Lower lobe of right lung (tissue), 2 donors: Measurements from ENCODE around the gene BICD1. TPM values are rescaled to one million over a fixed set of nuclear protein-coding genes. Genes with fewer than 3 reads are reported as not detected.
"Not testable (repeated sequence)": the region's sequence is repeated elsewhere in the genome, so short reads cannot be mapped to it uniquely, and the experiment has no call there.

Experiments
- ATAC-seq, 2 donors: fragments of 200-7000 bp; cut with Tn5 transposase; one replicate each; pipeline ENCODE4 v1.9.1; 2020 to 2022; ENCODE audit warnings: mild to moderate bottlenecking in 2 of 2, moderate library complexity in 2 of 2
- DNase-seq: peaks from one replicate; pipeline ENCODE4 v3.0.0-alpha.2; 2020
- H3K27ac ChIP-seq: fragments of 200-600 bp; one replicate; pipeline ENCODE4 v1.8.0; 2022
- H3K27me3 ChIP-seq: fragments of 200-600 bp; one replicate; pipeline ENCODE4 v1.8.0; 2022; ENCODE audit warnings: low read depth
- H3K36me3 ChIP-seq: fragments of 200-600 bp; one replicate; pipeline ENCODE4 v1.8.0; 2022; ENCODE audit warnings: mild to moderate bottlenecking
- H3K4me1 ChIP-seq: fragments of 200-600 bp; one replicate; pipeline ENCODE4 v1.8.0; 2022
- H3K4me3 ChIP-seq: fragments of 200-600 bp; one replicate; pipeline ENCODE4 v1.8.0; 2022; ENCODE audit warnings: mild to moderate bottlenecking
- H3K9me3 ChIP-seq: fragments of 200-600 bp; one replicate; pipeline ENCODE4 v1.8.0; 2022
- CTCF ChIP-seq: fragments of 200-600 bp; IDR thresholded peaks from one replicate; pipeline ENCODE4 v1.8.0; 2022; ENCODE audit warnings: antibody characterized with exemption, mild to moderate bottlenecking
- intact Hi-C: fragments of 100-400 bp; cut with DNase I; formaldehyde crosslinking; loops from one replicate; pipeline ENCODE4 v1.11.0; 2022
- total RNA-seq: library from RNA; stranded (reverse); fragmentation: NEBNext Ultra II Directional; extraction: Animal tissue kit (Norgen Biotek cat#: 25700); gene quantifications from one replicate; pipeline ENCODE4 v1.2.1, GENCODE V29; 2021
- donor health status: DM: no; HTN: yes; CAD: no; lungs with severe emphysema.

The BICD1 gene
- total RNA-seq, 1 donor from 2014 or later, result 11.0 TPM

GRCh38 chr12:32226768-32227167 lies 120.1 kb downstream of the BICD1 start:
- no peak for TF ChIP-seq CTCF
- intact Hi-C loops, result no loop called here

GRCh38 chr12:32229971-32230612 lies 123.4 kb downstream of the BICD1 start:
- TF ChIP-seq CTCF, result no peak
- H3K27me3 ChIP-seq, result no peaks in the 10 kb centered on the region
- H3K9me3 ChIP-seq, result no peaks in the 10 kb centered on the region
- no peak for DNase-seq
- intact Hi-C loops, result no loop called here
- H3K4me3 ChIP-seq, result no peak overlapping the region
- H3K27ac ChIP-seq, result no peak overlapping the region
- H3K4me1 ChIP-seq, result no peaks in the 10 kb centered on the region
- H3K36me3 ChIP-seq, result no peaks in the 10 kb centered on the region
- ATAC-seq, result no peak

More at GRCh38 chr12:32226768-32227167, 120.1 kb downstream of the BICD1 start:
- H3K27ac ChIP-seq, result no peak overlapping the region
- H3K9me3 ChIP-seq, result no peaks in the 10 kb centered on the region
- no peak for ATAC-seq
- no peak overlapping the region for H3K4me3 ChIP-seq
- no peaks in the 10 kb centered on the region for H3K4me1 ChIP-seq
- H3K36me3 ChIP-seq, result no peaks in the 10 kb centered on the region
- no peaks in the 10 kb centered on the region for H3K27me3 ChIP-seq
- no peak for DNase-seq

- Histone ChIP-seq H3K4me1 (no peaks in the 10 kb centered on the region), H3K9me3 (no peaks in the 10 kb centered on the region), H3K4me3 (no peak overlapping the region), H3K27ac (no peak overlapping the region), H3K36me3 (no peaks in the 10 kb centered on the region), H3K27me3 (no peaks in the 10 kb centered on the region)
- DNase-seq (no peak), ATAC-seq (no peak)
- no peak for TF ChIP-seq CTCF
- intact Hi-C loops, result no loop called here
These were observed 124.0 kb downstream of the BICD1 start for GRCh38 chr12:32230613-32230993.

- H3K4me3 ChIP-seq, H3K9me3 ChIP-seq, H3K4me1 ChIP-seq, DNase-seq, H3K36me3 ChIP-seq, H3K27me3 ChIP-seq, intact Hi-C loops, H3K27ac ChIP-seq, ATAC-seq: not testable (repeated sequence)
These were observed 124.7 kb downstream of the BICD1 start for GRCh38 chr12:32231361-32231760.

GRCh38 chr12:32233568-32233967 lies 126.9 kb downstream of the BICD1 start:
- H3K4me1 ChIP-seq, result no peaks in the 10 kb centered on the region
- no peak overlapping the region for H3K4me3 ChIP-seq
- DNase-seq (no peak), ATAC-seq (no peak)
- peaks cover 17% of the 10 kb centered on the region for H3K9me3 ChIP-seq
- no peaks in the 10 kb centered on the region for H3K27me3 ChIP-seq
- intact Hi-C loops, result no loop called here
- no peak overlapping the region for H3K27ac ChIP-seq
- TF ChIP-seq CTCF, result no peak
- H3K36me3 ChIP-seq, result no peaks in the 10 kb centered on the region

GRCh38 chr12:32235251-32235650 lies 128.6 kb downstream of the BICD1 start:
- Histone ChIP-seq H3K27ac (no peak overlapping the region), H3K9me3 (peaks cover 18% of the 10 kb centered on the region), H3K4me1 (no peaks in the 10 kb centered on the region), H3K4me3 (no peak overlapping the region), H3K27me3 (no peaks in the 10 kb centered on the region), H3K36me3 (no peaks in the 10 kb centered on the region)
- no peak for ATAC-seq
- no peak for DNase-seq
- no peak for TF ChIP-seq CTCF
- intact Hi-C loops, result no loop called here
